Measurements from ENCODE around the gene RUFY3. TPM values are rescaled to one million over a fixed set of nuclear protein-coding genes. Genes with fewer than 3 reads are reported as not detected.

The RUFY3 gene
- total and polyA plus RNA-seq, 2 of the 13 experiments (the other 11 are each of a cell fraction or from before 2014, with no cell fraction given): 17.9 to 25.3 TPM

DNA sequence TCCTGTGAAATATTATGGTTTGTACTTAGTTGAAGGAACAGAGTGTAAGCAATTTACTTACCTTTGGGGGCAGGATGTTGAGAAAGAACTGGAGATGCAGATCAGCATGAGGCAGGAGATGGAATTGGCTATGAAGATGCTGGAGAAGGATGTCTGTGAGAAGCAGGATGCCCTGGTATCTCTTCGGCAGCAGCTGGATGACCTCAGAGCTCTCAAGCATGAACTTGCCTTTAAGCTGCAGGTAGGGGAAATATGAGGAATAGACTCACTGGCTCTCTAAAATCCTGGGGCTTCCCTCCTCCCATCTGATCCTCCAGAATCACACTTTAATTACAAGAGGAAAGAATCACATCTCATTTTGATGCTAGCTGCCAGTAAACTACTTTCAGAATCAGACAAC lies 67.0 kb downstream of the RUFY3 start (continued):
- TF ChIP-seq HCFC1 (IDR thresholded peaks at IDR 0.05; ENCODE audit: low read depth, low read length) (no peak), PHB2 (IDR thresholded peaks at IDR 0.05; ENCODE audit: partially characterized antibody) (no peak), PPARG (CRISPR knock-in tag; conservative IDR thresholded peaks at IDR 0.05) (no peak)

DNA sequence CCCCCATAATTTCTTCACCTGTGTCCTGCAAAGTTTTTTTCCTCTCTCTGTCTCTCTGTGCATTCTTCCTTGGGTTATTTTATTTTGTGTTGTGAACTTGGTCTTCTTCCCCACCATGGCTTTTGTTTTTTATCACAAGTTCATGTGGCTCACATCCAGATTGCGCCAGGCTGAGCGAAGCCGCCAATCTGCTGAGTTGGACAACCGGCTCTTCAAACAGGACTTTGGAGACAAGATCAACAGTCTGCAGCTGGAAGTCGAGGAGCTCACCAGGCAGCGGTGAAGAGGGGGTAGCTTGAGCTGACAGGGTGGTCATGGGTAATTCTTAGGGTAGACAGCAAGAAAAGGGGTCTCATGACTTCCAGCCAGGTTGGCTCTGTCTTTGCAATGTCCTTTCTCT lies 71.9 kb downstream of the RUFY3 start:
- FAIRE-seq (no peak), DNase-seq (ENCODE audit: low spot score) (no peak), ATAC-seq (no peak)
- Histone ChIP-seq H3K4me2 (ENCODE audit: low read depth, low read length) (no peak overlapping the region), H3K27ac (ENCODE audit: extremely low read length, insufficient read depth, low read length) (no peak overlapping the region), H3K79me2 (ENCODE audit: insufficient read depth, low read length) (no peaks in the 10 kb centered on the region), H3K4me1 (ENCODE audit: insufficient read depth, low read length) (no peaks in the 10 kb centered on the region), H3K4me3 (replicated peaks in 1 of 3; ENCODE audit: insufficient read depth in 1 of 3, low read depth in 2 of 3, low read length in 3 of 3) (no peak overlapping the region), H4K20me1 (ENCODE audit: insufficient read depth, low read length) (no peaks in the 10 kb centered on the region), H2AFZ (ENCODE audit: low read length) (no peak overlapping the region), H3K9ac (ENCODE audit: insufficient read depth, low read depth, low read length) (no peak overlapping the region), H3K27me3 (ENCODE audit: control insufficient read depth in 1 of 2, insufficient read depth in 2 of 2, low read length in 2 of 2) (no peaks in the 10 kb centered on the region), H3K9me3 (ENCODE audit: low read length) (no peaks in the 10 kb centered on the region), H3K36me3 (replicated peaks in 1 of 2; ENCODE audit: control insufficient read depth in 1 of 2, insufficient read depth in 2 of 2, low read length in 2 of 2) (peaks cover 0 to 3% of the 10 kb centered on the region in 2 experiments; a peak in 2 of 5 replicates)
- ChIA-PET CTCF (ENCODE audit: low intra/inter-chr PET ratio, low total read pairs) (no interaction called here), POLR2A (no interaction called here)
- in situ Hi-C loops (cut with HindIII; ENCODE audit: extremely low pct_ligation_motif_present, low pct_unique_long_range_greater_than_20kb) (no loop called here), intact Hi-C loops (cut with micrococcal nuclease; ENCODE audit: unreplicated experiment) (no loop called here)
- TF ChIP-seq ZNF788 (CRISPR knock-in tag; IDR thresholded peaks at IDR 0.05; ENCODE audit: borderline replicate concordance): no peak
- no peak for TF ChIP-seq POLR2AphosphoS5 (IDR thresholded peaks at IDR 0.05; ENCODE audit: low read depth, low read length)
- no peak for TF ChIP-seq MEIS1 (CRISPR knock-in tag; IDR thresholded peaks at IDR 0.05; ENCODE audit: borderline replicate concordance)
- TF ChIP-seq, protein P1, sequence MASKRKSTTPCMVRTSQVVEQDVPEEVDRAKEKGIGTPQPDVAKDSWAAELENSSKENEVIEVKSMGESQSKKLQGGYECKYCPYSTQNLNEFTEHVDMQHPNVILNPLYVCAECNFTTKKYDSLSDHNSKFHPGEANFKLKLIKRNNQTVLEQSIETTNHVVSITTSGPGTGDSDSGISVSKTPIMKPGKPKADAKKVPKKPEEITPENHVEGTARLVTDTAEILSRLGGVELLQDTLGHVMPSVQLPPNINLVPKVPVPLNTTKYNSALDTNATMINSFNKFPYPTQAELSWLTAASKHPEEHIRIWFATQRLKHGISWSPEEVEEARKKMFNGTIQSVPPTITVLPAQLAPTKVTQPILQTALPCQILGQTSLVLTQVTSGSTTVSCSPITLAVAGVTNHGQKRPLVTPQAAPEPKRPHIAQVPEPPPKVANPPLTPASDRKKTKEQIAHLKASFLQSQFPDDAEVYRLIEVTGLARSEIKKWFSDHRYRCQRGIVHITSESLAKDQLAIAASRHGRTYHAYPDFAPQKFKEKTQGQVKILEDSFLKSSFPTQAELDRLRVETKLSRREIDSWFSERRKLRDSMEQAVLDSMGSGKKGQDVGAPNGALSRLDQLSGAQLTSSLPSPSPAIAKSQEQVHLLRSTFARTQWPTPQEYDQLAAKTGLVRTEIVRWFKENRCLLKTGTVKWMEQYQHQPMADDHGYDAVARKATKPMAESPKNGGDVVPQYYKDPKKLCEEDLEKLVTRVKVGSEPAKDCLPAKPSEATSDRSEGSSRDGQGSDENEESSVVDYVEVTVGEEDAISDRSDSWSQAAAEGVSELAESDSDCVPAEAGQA (IDR thresholded peaks at IDR 0.05; ENCODE audit: low read depth): no peak
- TF ChIP-seq, protein P1 (CRISPR knock-in tag; IDR thresholded peaks at IDR 0.05; ENCODE audit: borderline replicate concordance): no peak
- TF ChIP-seq KDM6A (CRISPR knock-in tag; IDR thresholded peaks at IDR 0.05; ENCODE audit: low read depth): no peak
- TF ChIP-seq MIXL1 (CRISPR knock-in tag; IDR thresholded peaks at IDR 0.05): no peak
- TF ChIP-seq KDM1A (CRISPR knock-in tag; IDR thresholded peaks at IDR 0.05): no peak
- WGBS (ENCODE audit: low lambda C conversion rate): 84% methylated on average over 6 of the region's 6 CpGs
- BruUV-seq (replicated peaks): no TSS peak
